Measurements from ENCODE around the gene CDK6. TPM values are rescaled to one million over a fixed set of nuclear protein-coding genes. Genes with fewer than 3 reads are reported as not detected.

CDK6 gene
- total and polyA plus RNA-seq, 2 experiments from 2014 or later = 7.4 to 23.7 TPM

GRCh38 chr7:92820191-92820590 is 16.2 kb downstream of the CDK6 start:
- H3K36me3 ChIP-seq (ENCODE audit: insufficient read depth) = no peaks in the 10 kb centered on the region
- H3K27ac ChIP-seq (ENCODE audit: low read depth) = no peak overlapping the region
- peaks cover 87% of the 10 kb centered on the region for H3K79me2 ChIP-seq (replicated peaks; ENCODE audit: insufficient read depth)

More at GRCh38 chr7:92820191-92820590, 16.2 kb downstream of the CDK6 start:
- Histone ChIP-seq H3K27me3 (ENCODE audit: insufficient read depth) (no peaks in the 10 kb centered on the region), H3K4me3 (no peak overlapping the region), H3K4me1 (ENCODE audit: insufficient read depth) (peaks cover 18% of the 10 kb centered on the region), H3K4me2 (no peak overlapping the region), H4K20me1 (replicated peaks; ENCODE audit: insufficient read depth) (no peaks in the 10 kb centered on the region), H3F3A (replicated peaks; ENCODE audit: low read depth) (no peaks in the 10 kb centered on the region), H2AFZ (no peak overlapping the region), H3K9me2 (ENCODE audit: insufficient read depth) (no peaks in the 10 kb centered on the region)
- H3K27me3 Mint-ChIP-seq (ENCODE audit: insufficient read depth, low read depth, poor library complexity) = no peaks in the 10 kb centered on the region
- DNase-seq (ENCODE audit: low spot score) = no peak
- peaks cover 24% of the 10 kb centered on the region for H3K36me3 Mint-ChIP-seq (ENCODE audit: low read depth)
- H3K9me3 Mint-ChIP-seq = peaks cover 10% of the 10 kb centered on the region
- H3K27ac Mint-ChIP-seq = no peak overlapping the region
- no peak overlapping the region for H3K4me3 Mint-ChIP-seq
- no peak for ATAC-seq
- TF ChIP-seq ETS1 (IDR thresholded peaks at IDR 0.05) (no peak), POLR2AphosphoS5 (IDR thresholded peaks at IDR 0.05; ENCODE audit: low read depth) (no peak), CREB1 (CRISPR knock-in tag; IDR thresholded peaks at IDR 0.05; ENCODE audit: low read depth) (no peak), STAT1 (IDR thresholded peaks at IDR 0.05; ENCODE audit: unreplicated experiment) (no peak), NANOG (IDR thresholded peaks at IDR 0.05; ENCODE audit: borderline replicate concordance) (no peak), EZH2phosphoT487 (IDR thresholded peaks at IDR 0.05; ENCODE audit: unreplicated experiment) (no peak), ZNF462 (CRISPR knock-in tag; IDR thresholded peaks at IDR 0.05) (no peak), EZH2 (IDR thresholded peaks at IDR 0.05; ENCODE audit: low read depth, unreplicated experiment) (no peak), CTCF (conservative IDR thresholded peaks at IDR 0.05; ENCODE audit: low read depth in 2 of 2) (no peak), ZNF331 (CRISPR knock-in tag; IDR thresholded peaks at IDR 0.05; ENCODE audit: low read depth) (no peak), ZNF114 (CRISPR knock-in tag; IDR thresholded peaks at IDR 0.05) (no peak), REST (IDR thresholded peaks at IDR 0.05; ENCODE audit: unreplicated experiment) (no peak), JUNB (IDR thresholded peaks at IDR 0.05; ENCODE audit: unreplicated experiment) (no peak)
- peaks cover 29% of the 10 kb centered on the region for H3K4me1 Mint-ChIP-seq
